ENCODE results near the gene BMS1.
"Not testable (repeated sequence)": the region's sequence is repeated elsewhere in the genome, so short reads cannot be mapped to it uniquely, and the experiment has no call there.

Gene BMS1

DNA sequence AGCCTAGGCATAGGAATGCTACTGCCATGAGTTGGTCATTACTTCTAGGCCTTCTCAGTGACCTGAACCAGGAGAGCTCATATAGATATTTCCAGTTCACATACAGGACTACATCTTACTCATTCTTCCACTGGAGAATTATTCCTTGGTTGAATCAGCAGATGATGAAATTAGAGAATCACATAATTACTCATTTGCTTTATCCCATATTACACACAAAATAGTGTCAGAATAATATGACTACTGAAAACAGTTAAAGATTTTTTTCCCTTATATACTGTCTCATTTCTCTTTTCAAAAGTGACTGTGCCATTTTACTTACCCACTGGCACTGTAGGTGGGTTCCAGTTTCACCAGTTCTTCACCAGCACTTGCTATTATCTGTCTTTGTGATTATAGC is 18.5 kb downstream of the BMS1 start:
- DNase-seq = no peak

DNA sequence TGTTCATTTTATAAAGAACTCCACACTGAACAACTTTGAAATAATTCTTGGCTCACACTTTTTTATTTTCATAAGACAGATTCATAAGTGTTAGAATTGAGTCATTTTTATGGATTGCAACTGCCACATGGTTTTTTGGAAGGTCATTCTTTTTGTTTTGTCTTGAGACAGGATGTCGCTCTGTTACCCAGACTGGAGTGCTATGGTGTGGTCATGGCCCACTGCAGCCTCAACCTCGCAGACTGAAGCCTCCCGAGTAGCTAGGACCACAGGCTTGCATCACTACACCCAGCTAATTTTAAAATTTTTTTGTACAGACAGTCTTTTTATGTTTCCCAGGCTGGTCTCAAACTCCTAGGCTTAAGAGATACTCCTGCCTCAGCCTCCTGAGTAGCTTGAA is 20.3 kb downstream of the BMS1 start:
- DNase-seq = no peak

DNA sequence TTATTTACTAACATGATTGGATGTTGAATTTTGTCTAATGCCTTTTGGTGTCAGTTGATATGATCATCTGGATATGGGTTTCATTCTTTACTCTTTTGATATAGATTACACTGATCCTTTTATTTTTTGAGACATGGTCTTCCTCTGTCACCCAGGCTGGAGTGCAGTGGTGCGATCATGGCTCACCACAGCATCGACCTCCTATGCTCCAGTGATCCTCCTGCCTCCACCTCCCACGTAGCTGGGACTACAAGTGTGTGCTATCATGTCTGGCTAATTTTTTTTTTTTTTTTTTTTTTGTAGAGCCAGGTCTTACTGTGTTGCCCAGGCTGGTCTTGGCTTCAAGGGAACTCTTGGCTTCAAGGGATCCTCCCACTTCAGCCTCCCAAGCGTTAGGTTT is 27.1 kb downstream of the BMS1 start:
- DNase-seq = no peak

DNA sequence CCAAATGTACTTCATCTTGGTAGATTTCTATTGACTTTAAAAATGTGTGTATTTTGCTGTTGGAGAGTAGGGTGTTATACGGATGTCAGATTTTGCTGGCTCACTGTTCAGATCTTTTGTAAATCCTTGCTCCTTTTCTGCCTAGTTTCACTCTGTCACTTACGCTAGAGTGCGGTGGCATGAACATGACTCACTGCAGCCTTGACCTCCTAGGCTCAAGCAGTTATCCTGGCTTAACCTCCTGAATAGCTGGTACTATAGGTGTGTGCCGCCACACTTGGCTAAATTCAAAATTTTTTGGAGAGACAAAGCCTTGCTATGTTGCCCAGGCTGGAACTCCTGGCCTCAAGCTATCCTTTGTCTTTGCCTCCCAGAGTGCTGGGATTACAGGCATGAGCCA is 29.4 kb downstream of the BMS1 start:
- DNase-seq = no peak

DNA sequence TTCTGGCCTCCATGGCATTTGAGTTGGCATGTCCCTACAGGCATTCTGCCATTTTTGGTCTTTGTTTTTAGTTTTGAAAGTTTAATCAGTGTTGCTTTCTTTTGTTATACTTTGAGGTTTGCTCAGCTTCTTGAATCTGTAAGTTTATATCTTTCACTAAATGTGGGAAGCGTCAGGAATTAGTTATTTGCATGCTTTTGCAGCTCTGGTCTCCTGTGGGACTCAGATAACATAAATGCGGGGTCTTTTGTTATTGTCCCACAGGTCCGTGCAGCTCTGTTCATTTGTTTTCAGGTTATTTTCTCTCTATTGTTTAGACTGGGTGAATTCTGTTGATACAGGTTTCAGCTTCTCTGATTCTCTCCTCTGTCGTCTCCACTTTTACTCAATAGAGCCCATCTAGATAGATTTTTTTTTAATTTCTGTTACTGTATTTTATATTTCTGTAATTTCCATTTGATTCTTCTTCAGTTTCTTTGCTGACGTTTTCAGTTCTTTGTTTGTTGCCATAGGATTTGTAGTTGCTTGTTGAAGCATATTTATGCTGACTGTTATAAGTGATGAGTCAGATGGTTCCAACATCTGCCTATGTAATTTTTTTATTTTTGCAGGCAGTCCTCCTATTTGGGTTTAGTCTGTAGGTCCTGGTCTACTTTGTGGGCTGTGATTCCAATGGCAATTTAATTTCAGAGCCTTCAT is 31.5 kb downstream of the BMS1 start:
- not testable (repeated sequence) for DNase-seq

DNA sequence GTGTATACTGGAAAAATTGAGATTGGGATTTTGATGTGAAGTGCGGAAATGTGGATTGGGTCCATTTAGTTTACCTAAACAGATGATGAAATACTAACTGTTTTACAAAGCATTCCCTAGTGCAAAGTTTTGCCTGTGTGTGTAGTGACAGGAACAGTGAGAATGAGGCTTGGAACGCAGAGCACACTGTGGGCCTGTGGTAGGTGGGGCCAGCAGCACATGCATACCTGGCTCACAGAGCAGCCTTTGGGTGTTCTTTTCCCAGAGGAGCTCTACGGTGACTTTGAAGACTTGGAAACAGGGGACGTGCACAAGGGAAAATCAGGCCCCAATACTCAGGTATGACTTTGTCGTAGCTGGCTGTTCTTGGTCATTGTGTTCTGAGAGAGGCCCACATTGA is 33.7 kb downstream of the BMS1 start:
- DNase-seq = not testable (repeated sequence)

DNA sequence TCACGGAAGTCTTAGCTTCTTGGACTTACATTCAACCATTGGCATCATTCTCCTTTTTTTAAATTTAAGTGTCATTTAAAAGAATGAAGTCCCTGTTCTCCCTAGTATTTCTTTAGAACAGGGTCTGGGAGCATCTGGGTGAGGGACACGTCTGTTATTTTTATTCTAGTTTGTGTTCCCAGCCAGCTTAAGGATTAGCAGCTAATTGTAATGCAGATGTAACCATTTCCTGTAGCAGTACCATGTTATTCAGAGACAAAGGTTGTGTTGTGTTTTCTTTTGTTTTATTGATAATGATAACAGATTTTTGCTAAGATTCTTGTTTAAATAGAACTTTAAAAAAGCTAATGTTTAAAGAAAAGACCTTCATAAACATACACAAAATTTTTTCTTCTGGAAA is 34.3 kb downstream of the BMS1 start:
- no peak for DNase-seq

DNA sequence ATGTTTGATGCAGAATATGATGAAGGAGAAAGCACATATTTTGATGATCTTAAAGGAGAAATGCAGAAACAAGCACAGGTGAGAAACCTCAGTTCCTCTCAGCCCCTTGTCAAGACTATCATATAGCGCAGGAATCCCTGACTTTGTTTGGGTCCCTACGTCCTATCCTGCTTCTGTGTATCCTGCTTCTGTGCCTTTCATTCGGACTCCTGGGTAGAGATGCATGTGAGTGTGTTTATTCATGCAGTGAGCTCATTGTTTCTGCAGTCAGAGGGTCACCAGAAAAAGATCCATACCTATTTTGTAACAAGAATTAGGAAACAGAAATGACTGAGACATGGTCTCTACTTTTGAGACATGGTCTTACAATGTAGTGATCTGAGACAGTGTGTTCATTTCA is 34.8 kb downstream of the BMS1 start:
- not testable (repeated sequence) for DNase-seq

DNA sequence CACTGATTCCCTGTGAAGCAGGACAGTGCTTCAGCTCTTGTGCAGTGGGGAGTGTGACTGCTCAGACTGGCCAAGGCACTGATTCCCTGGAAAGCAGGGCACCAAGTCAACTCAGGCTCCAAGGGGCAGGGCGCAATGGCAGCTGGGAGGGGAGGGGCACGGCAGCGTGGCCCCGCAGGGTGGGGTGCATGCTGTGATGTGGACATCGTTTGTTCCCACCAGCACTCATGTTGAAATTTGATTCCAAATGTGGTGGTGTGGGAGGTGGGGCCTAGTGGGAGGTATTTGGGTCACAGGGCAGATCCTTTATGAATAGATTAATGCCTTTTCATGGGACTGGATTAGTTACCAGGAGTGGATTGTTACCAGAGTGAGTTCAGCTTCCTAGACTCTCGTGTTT is 44.2 kb downstream of the BMS1 start:
- not testable (repeated sequence) for DNase-seq

DNA sequence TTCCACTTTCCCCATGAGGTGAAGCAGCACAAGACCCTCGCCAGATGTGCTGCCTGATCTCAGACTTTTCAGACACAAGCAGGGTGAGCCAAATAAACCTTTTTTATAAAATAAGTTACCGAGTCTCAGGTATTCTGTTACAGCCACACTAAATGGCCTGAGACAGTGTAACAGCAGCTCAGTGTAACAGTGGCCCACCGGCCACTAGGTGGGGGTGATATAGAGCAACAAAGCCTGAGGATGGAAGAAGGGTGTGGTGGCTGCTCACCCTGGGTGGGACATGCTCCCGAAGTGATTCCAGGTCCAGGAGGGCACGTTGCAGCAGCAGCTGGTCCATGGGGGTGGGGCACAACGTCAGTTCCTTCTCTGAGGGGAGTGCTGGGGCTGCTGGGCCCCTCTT is 44.6 kb downstream of the BMS1 start:
- no peak for DNase-seq

DNA sequence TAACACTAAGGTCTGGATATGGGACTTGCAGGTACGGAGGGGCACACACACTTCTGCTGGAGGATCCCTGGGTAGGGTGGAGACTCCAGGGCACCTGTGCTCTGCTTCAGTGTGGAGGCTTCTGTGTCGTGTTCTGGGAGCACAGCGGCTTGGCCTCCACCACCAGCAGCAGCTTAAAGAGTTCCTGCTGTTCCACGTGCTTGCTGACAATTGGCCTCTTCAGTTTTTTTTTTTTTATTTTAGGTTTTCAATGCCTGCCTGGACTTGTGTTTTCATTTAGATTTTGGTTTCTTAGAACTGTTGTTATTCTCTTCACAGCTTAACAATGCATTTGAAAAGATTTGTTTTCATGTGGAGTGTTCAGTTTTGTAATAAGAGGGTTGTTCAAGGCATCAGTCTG is 45.8 kb downstream of the BMS1 start:
- DNase-seq = not testable (repeated sequence)

DNA sequence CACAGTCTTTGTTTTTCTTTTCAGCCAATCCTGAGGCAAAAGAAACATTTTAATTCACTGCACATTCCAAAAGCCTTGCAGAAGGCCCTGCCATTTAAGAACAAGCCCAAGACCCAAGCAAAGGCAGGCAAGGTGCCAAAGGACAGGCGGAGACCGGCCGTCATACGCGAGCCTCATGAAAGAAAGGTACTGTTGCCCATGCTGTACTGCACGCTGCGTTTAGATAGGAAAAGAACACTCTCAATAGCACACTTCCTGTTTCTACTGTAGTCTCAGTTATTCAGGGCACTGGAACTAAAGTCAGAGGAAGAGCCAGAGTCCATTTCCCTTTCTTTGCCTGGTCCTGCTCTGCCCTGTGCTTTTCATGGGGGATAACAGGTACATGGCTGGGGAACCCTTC is 47.6 kb downstream of the BMS1 start:
- no peak for DNase-seq

DNA sequence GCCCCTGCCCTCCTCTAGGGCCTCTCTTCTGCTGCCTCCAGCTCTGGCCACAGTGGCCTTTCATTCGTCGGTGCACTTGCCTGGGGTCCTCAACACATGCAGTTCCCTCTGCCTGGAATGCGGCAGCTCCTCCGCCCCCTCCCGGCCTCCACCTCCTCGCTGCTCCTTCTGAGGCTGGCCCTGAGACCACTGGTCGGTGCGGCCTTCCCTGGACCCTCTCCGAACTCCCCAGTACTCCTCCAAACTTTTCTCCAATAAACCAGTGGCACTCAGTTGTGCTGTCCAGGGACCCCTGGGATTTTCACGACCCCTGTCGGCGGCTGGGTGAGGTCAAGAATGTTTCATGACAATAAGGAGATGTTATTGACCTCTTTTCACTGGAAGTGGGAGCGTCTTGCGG is 53.5 kb downstream of the BMS1 start:
- no peak for DNase-seq

DNA sequence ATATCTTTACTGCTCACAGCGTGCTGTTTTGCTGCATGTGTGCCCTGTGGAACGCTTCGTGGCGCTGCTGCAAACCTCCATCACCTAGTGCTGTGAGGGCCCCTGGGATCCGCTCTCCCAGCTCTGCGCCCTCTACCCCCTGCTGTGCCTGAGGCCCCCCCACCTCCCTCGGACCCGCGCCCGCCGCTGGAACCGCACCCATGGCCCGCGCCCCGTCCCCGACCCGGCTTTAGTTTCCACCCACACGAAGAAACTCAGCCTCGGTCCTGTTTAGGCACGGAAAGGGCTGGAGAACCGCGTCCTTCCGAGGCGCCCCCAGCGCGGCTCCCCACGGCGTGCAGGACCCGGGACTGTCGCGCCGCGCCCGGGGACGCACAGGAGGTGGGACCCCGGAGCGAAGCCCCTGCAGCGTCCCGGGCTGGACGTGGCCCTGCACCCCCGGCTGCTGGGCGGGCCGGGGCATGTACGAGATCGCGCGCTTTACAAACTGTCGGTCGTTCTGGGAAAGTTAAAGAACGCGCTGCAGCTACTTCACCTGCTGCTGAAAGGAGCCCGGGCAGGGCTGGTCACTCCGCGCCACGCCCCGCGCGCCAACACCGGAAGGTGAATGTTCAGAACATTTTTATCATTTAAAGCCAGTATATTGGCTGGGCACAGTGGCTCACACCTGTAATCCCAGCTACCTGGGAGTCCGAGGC is 54.3 kb downstream of the BMS1 start:
- no peak for DNase-seq

DNA sequence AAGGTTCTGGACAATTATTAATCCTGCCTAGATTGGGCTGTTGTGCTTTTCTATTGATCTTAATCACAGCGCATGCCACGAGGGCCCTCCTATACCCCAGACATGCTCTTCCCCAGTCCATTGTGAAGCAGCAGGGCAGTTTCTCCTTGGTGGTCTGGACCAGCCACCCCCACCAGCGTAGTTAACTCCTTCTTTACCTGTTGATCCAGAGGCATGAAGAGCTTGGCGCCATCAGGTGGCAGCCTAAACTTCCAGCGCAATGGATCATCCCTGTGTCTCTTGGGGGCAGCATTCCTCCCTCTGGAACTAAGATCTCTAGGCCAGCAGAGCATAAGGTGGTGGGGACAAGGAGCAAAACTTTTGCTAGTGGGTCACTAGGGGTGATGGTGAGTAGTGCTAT is 62.2 kb downstream of the BMS1 start:
- not testable (repeated sequence) for DNase-seq

DNA sequence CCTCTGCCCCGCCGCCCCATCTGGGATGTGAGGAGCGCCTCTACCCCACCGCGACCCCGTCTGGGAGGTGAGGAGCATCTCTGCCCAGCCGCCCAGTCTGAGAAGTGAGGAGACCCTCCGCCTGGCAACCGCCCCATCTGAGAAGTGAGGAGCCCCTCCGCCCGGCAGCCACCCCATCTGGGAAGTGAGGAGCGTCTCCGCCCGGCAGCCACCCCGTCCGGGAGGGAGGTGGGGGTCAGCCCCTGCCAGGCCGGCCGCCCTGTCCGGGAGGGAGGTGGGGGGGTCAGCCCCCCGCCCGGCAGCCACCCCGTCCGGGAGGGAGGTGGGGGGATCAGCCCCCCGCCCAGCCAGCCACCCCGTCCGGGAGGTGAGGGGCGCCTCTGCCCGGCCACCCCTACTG is 64.7 kb downstream of the BMS1 start:
- DNase-seq = not testable (repeated sequence)

DNA sequence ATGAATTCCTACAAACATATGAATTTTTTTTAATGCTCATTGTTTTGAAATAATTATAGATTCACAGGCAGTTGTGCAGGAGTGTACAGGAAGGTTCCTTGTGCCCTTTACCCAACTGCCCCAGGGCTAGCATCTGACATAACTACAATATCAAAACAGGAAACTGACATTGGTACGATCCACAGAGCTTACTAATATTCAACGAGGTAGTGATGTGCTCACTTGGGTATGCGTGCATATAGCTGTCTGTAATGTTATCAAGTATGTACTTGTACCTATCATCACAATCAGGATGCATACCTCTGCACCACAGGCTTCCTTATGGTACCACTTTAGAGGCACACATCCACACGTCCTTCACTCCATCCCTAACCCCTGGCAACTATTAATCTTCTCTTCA is 68.3 kb downstream of the BMS1 start:
- DNase-seq = no peak

DNA sequence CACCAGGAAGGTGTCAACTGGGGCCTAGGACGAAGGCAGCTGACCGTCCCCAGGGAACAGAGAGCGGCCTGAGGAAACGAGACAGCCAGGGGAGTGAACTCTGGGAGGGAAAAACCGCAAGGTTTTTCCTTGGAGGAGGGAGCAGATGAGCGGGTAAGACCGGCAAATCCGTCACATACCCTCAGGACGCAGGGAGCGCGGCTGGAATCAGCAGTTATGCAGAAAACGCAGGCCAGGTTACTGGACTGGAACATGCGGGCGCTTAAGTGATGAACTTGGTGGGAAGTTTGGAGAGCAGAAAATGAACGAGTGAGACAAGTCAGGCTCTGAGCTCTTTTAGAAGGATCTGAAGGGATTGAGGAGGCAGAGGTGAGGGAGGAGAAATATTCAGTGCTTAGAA is 76.7 kb downstream of the BMS1 start:
- DNase-seq = no peak

DNA sequence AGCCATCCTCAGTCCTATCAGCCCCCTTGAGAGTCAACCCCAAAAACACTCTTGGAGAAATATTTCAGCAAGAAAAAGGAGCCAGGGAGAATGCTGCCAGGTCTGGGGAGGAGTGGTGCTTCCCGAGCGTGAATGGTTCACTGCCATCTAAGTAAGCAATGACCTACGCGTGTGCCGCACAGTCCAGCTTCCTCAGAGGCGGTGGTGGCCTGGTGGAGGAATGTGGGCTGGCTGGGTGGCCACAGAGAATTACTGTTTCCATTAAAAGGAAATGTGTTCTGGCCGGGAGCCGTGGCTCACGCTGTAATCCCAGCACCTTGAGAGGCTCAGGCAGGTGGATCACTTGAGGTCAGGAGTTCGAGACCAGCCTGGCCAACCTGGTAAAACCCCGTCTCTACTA is 77.4 kb downstream of the BMS1 start:
- not testable (repeated sequence) for DNase-seq

DNA sequence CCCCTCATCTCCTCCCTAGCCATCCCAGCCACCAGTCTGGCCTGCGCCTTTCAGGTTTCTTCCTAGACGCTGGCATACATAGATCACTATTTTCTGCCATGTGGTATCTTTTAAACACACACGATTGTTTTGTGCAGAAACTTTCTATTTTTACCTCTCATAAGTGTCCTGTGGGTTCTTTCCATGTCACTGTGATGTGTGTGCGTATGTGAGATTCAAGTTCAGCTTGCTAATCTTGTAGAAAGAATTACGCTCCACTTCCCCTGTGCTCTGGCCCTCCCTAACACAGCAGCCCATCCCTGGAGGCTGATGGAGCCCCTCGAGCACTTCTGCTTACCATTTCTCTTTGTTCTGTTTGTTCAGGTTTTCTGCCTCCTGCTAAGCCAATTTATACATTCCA is 80.2 kb downstream of the BMS1 start:
- not testable (repeated sequence) for DNase-seq

DNA sequence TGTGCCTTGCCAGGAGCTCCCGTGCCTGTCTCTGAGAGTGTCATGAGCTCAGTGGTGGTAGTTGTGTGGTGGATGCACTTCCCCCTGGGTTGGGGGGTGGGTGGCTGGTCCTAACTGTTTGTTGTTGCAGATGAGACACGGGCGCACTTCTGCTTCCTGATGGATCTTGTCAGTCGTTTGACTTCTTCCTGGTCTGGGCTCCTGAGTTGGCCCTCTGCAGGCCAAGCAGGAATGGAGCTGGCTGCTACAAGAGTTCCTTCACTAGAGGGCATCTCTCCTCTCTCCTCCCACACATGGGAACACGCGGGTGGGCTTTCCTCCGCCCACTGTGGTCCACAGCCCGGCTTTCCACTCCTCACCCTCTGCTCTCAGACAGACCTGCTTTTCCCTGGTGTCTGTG is 82.0 kb downstream of the BMS1 start:
- no peak for DNase-seq

DNA sequence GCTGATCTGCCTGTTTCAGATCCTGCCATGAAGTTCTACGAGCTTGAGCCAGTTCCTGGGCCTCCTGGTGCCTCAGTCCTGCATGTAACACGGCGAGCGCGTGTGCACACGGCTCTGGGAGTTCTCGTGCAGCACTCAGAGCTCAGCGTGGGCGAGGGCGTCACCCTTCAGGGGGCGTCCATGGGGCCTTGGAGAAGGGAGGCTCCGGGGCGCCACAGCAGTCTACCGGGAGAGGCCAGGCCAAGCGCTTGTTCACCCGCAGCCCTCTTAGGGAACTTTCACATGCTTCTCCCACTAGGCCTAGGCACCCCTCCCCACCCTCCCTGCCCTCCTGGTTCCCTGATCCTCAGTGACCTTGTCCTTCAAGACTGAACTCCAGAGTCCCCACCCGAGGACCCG is 83.1 kb downstream of the BMS1 start:
- DNase-seq = no peak

DNA sequence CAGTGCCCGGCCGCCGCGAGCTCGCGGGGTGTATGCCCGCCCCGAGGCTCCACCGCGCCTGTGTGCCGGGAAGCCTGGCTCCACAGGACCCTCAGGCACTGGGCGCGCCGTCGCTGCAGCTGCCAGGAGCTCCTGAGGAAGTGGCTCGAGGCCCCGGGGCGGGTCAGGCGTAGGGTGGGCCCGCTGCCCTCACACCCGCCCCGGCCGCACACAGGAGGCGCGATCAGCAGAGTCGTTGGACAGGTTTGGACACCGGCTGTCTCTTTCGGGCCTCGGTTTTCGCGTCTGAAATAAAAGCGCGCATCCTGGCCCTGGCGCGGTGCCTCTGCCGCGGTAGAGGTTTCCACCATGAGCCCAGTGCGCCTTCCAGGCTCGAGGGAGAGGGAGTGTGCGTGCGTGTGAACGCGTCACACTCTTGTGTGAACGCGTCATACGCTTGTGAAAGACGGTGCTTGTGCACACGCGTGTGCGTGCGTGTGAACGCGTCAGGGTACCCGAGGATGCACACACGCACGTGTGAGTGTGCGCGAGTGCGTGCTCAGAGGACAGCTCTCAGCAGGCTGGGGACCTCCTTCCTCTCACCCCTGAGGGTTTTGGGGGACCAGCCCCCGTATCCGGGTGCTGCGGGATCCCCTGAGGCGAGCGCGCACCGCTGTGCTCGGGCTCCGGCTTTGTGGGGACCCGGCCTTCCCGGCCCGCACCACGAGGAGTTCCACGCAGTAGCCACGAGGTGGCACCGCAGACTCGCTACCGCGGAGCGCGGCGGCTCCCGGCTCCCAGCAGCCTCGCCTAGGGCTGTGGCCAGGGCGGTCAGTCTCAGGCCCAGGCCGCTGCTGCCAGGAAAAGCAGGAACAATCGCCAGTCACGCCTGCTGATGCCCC is 83.8 kb downstream of the BMS1 start:
- no peak for DNase-seq

DNA sequence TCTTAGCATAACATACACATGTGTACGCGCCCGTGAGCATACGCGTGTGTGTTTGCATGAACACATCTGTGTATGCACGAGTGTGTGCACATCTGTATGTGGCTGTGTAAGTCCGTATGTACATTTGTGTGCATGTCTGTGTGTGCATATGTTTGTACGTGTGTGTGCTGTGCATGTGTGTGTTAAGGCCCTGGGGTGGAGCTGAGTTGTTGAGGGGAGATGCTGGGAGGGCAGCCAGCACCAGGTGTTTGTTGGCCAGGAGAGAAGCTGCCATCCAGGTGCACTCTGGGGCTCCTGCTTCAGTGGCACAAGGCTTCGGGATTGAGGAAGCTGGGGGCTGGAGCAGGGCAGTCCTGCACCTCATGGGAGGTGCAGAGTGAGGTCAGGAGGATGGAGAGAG is 85.0 kb downstream of the BMS1 start:
- DNase-seq = no peak

Data from cerebellar nuclear complex (tissue), 1 donor.